ENCODE results near the gene CRY1. TPM values are rescaled to one million over a fixed set of nuclear protein-coding genes. Genes with fewer than 3 reads are reported as not detected.

The CRY1 gene
- total RNA-seq, 3 donors from 2014 or later (not counting 1 experiment from before 2014, with no cell fraction given), result 71.1 to 124 (median 115) TPM

- no peak for ATAC-seq
- no peaks in the 10 kb centered on the region for H3K9me3 Mint-ChIP-seq
- intact Hi-C loops (cut with micrococcal nuclease), result loop anchor here (1.0 kb wide), 1 partner anchor 480 kb away; no protein-coding TSS in a partner anchor
Measured at GRCh38 chr12:107127482-107128430, 34.4 kb upstream of the CRY1 start.

GRCh38 chr12:107126796-107127481 is 33.6 kb upstream of the CRY1 start:
- no peaks in the 10 kb centered on the region for H3K36me3 Mint-ChIP-seq
- Histone ChIP-seq H3K36me3 (ENCODE audit: control insufficient read depth, insufficient read depth, low read length) (no peaks in the 10 kb centered on the region), H3K27me3 (ENCODE audit: control insufficient read depth, insufficient read depth, low read length) (no peaks in the 10 kb centered on the region), H3K27ac (ENCODE audit: low read length) (no peak overlapping the region), H3K4me1 (ENCODE audit: control insufficient read depth, insufficient read depth, low read length) (no peaks in the 10 kb centered on the region), H3K9me3 (ENCODE audit: control insufficient read depth, insufficient read depth, low read length) (no peaks in the 10 kb centered on the region), H3K4me3 (ENCODE audit: low read length) (no peak overlapping the region)
- no peak overlapping the region for H3K27ac Mint-ChIP-seq
- H3K9me3 Mint-ChIP-seq, result no peaks in the 10 kb centered on the region
- no peak overlapping the region for H3K4me3 Mint-ChIP-seq
- TF ChIP-seq CTCF (IDR thresholded peaks at IDR 0.05), result no peak
- WGBS (ENCODE audit: insufficient coverage), result 72% methylated on average over 4 of the region's 5 CpGs
- intact Hi-C loops (cut with micrococcal nuclease), result loop anchor here (1.0 kb wide), 1 partner anchor 480 kb away; no protein-coding TSS in a partner anchor
- H3K27me3 Mint-ChIP-seq (ENCODE audit: low read depth in 2 of 2), result peaks cover 21 to 29% of the 10 kb centered on the region in 2 donors
- DNase-seq (peak in 1 of 2 donors; percentile 33), ATAC-seq (peak in 1 of 3 donors; percentile 34)
- no peaks in the 10 kb centered on the region for H3K4me1 Mint-ChIP-seq

More at GRCh38 chr12:107127482-107128430, 34.4 kb upstream of the CRY1 start:
- H3K36me3 Mint-ChIP-seq, result no peaks in the 10 kb centered on the region
- no peak for TF ChIP-seq CTCF (IDR thresholded peaks at IDR 0.05)
- no peaks in the 10 kb centered on the region for H3K36me3 ChIP-seq (ENCODE audit: control insufficient read depth, insufficient read depth, low read length)
- H3K9me3 ChIP-seq (ENCODE audit: control insufficient read depth, insufficient read depth, low read length), result no peaks in the 10 kb centered on the region
- WGBS (ENCODE audit: insufficient coverage), result 81% methylated on average over 4 of the region's 6 CpGs
- no peaks in the 10 kb centered on the region for H3K4me1 ChIP-seq (ENCODE audit: control insufficient read depth, insufficient read depth, low read length)
- H3K4me3 ChIP-seq (ENCODE audit: low read length), result no peak overlapping the region
- H3K27me3 Mint-ChIP-seq (ENCODE audit: low read depth in 2 of 2), result peaks cover 16 to 23% of the 10 kb centered on the region in 2 donors
- no peak overlapping the region for H3K4me3 Mint-ChIP-seq
- no peaks in the 10 kb centered on the region for H3K27me3 ChIP-seq (ENCODE audit: control insufficient read depth, insufficient read depth, low read length)
- no peak for DNase-seq
- no peak overlapping the region for H3K27ac Mint-ChIP-seq
- H3K27ac ChIP-seq (ENCODE audit: low read length), result no peak overlapping the region
- no peaks in the 10 kb centered on the region for H3K4me1 Mint-ChIP-seq

GRCh38 chr12:107125833-107126232 is 32.5 kb upstream of the CRY1 start:
- WGBS (ENCODE audit: insufficient coverage), result 93% methylated on average over 3 of the region's 3 CpGs
- no peak overlapping the region for H3K4me3 ChIP-seq (ENCODE audit: low read length)
- no peak overlapping the region for H3K4me3 Mint-ChIP-seq
- H3K27me3 Mint-ChIP-seq (ENCODE audit: low read depth in 2 of 2), result peaks cover 23 to 32% of the 10 kb centered on the region in 2 donors
- ATAC-seq, result no peak
- H3K27me3 ChIP-seq (ENCODE audit: control insufficient read depth, insufficient read depth, low read length), result no peaks in the 10 kb centered on the region
- H3K36me3 ChIP-seq (ENCODE audit: control insufficient read depth, insufficient read depth, low read length), result no peaks in the 10 kb centered on the region
- H3K27ac Mint-ChIP-seq, result no peak overlapping the region
- no peaks in the 10 kb centered on the region for H3K36me3 Mint-ChIP-seq
- no peaks in the 10 kb centered on the region for H3K4me1 ChIP-seq (ENCODE audit: control insufficient read depth, insufficient read depth, low read length)
- no peak for TF ChIP-seq CTCF (IDR thresholded peaks at IDR 0.05)
- DNase-seq, result no peak
- H3K9me3 ChIP-seq (ENCODE audit: control insufficient read depth, insufficient read depth, low read length), result no peaks in the 10 kb centered on the region
- no peaks in the 10 kb centered on the region for H3K4me1 Mint-ChIP-seq
- no peak overlapping the region for H3K27ac ChIP-seq (ENCODE audit: low read length)
- intact Hi-C loops (cut with micrococcal nuclease), result no loop called here
- H3K9me3 Mint-ChIP-seq, result no peaks in the 10 kb centered on the region
